HepG2 (cell line): ENCODE measurements around the gene TBC1D22A. TPM values are rescaled to one million over a fixed set of nuclear protein-coding genes. Genes with fewer than 3 reads are reported as not detected.

Experiments
- AGO2 ChIP-seq: fragments of 200-400 bp; formaldehyde crosslinking; optimal IDR thresholded peaks from 2 replicates; pipeline ENCODE3; 2017; ENCODE audit warnings: mild to moderate bottlenecking, low read depth, low read length, moderate library complexity
- BCL3 ChIP-seq: sonication (generic); formaldehyde crosslinking; IDR thresholded peaks from 2 replicates; pipeline ENCODE4 v1.5.1; 2020; ENCODE audit warnings: mild to moderate bottlenecking, missing genetic modification reagents, moderate library complexity
- BORCS8-MEF2B ChIP-seq: sonication (generic); formaldehyde crosslinking; IDR thresholded peaks from 2 replicates; pipeline ENCODE4 v1.8.0; 2022; ENCODE audit warnings: mild to moderate bottlenecking, missing genetic modification reagents
- HDAC6 ChIP-seq: fragments of 200-600 bp; sonication (generic); IDR thresholded peaks from 2 replicates; pipeline ENCODE4 v1.7.0; 2017; ENCODE audit warnings: mild to moderate bottlenecking, antibody characterized with exemption, low read length, low read depth
- HOXA7 ChIP-seq: sonication (generic); formaldehyde crosslinking; IDR thresholded peaks from 2 replicates; pipeline ENCODE4 v1.8.1; 2022; ENCODE audit warnings: mild to moderate bottlenecking, missing genetic modification reagents, moderate library complexity
- JARID2 ChIP-seq: sonication (generic); formaldehyde crosslinking; IDR thresholded peaks from 2 replicates; pipeline ENCODE4 v1.8.1; 2023; ENCODE audit warnings: missing genetic modification reagents, inconsistent platforms; ENCODE audit not compliant: insufficient replicate concordance
- MBNL3 ChIP-seq: fragments of 250-450 bp; sonication (Bioruptor Pico); conservative IDR thresholded peaks from 2 replicates; pipeline ENCODE4 v1.8.0; 2022; ENCODE audit warnings: mild to moderate bottlenecking, inconsistent platforms
- MIXL1 ChIP-seq: IDR thresholded peaks from 2 replicates; pipeline ENCODE4 v1.6.1; 2016
- MTF1 ChIP-seq: sonication (generic); formaldehyde crosslinking; IDR thresholded peaks from 2 replicates; pipeline ENCODE4 v1.5.0; 2020; ENCODE audit warnings: missing genetic modification reagents
- SIN3A ChIP-seq: IDR thresholded peaks from 2 replicates; pipeline ENCODE4 v1.6.1; 2011; ENCODE audit warnings: low read depth, mild to moderate bottlenecking, control low read depth, low read length, borderline replicate concordance
- SKIL ChIP-seq: sonication (generic); formaldehyde crosslinking; IDR thresholded peaks from 2 replicates; pipeline ENCODE4 v1.8.0; 2022; ENCODE audit warnings: missing genetic modification reagents, mild to moderate bottlenecking, moderate library complexity, borderline replicate concordance
- TBX3 ChIP-seq: fragments of 450-650 bp; IDR thresholded peaks from 2 replicates; pipeline ENCODE4 v1.6.1; 2017; ENCODE audit warnings: antibody characterized with exemption, mild to moderate bottlenecking, inconsistent platforms, borderline replicate concordance
- TRIM24 ChIP-seq: sonication (generic); formaldehyde crosslinking; IDR thresholded peaks from 2 replicates; pipeline ENCODE4 v1.8.0; 2022; ENCODE audit warnings: mild to moderate bottlenecking, missing genetic modification reagents
- ZMAT5 ChIP-seq: sonication (generic); formaldehyde crosslinking; IDR thresholded peaks from 2 replicates; pipeline ENCODE4 v1.5.0; 2020; ENCODE audit warnings: mild to moderate bottlenecking, low read depth, missing genetic modification reagents, borderline replicate concordance
- ZNF142 ChIP-seq: sonication (generic); formaldehyde crosslinking; IDR thresholded peaks from 2 replicates; pipeline ENCODE4 v1.4.0; 2020; ENCODE audit warnings: missing genetic modification reagents
- ZNF546 ChIP-seq: sonication (generic); formaldehyde crosslinking; conservative IDR thresholded peaks from 2 replicates; pipeline ENCODE4 v1.8.1; 2023; ENCODE audit warnings: mild to moderate bottlenecking, missing genetic modification reagents
- ZNF574 ChIP-seq: sonication (generic); formaldehyde crosslinking; IDR thresholded peaks from 2 replicates; pipeline ENCODE4 v1.4.0; 2020; ENCODE audit warnings: missing genetic modification reagents
- polyA plus RNA-seq, 8 experiments: library from polyadenylated mRNA; depleted of rRNA in 3 of 8; stranded (reverse) in 7 of 8; unstranded in 1 of 8; fragments of >200 nt; fragmentation: Illumina TruSeq in 4 of 8; extraction: Trizol in 4 of 8; gene quantifications; 2 replicates each; pipeline versions ENCODE4 v1.2.1 to v1.2.3, GENCODE V29; 2011 to 2016; ENCODE audit warnings: low read depth in 4 of 8, missing spikeins in 1 of 8, mixed read lengths in 1 of 8; ENCODE audit not compliant: insufficient read depth in 1 of 8
- total RNA-seq, 5 experiments: library from RNA; depleted of rRNA; stranded (reverse); fragments of >200 nt; fragmentation: Illumina TruSeq; extraction: Trizol; gene quantifications; 2 replicates each; pipeline ENCODE4 v1.2.3, GENCODE V29; 2016; ENCODE audit warnings: low read depth in 1 of 5

TBC1D22A gene
- total and polyA plus RNA-seq, 2 of the 13 experiments (the other 11 are each of a cell fraction or from before 2014, with no cell fraction given) = 17.3 to 18.0 TPM

GRCh38 chr22:46737976-46738646, 24.3 kb upstream of the TBC1D22A start, which contains the start of gene CERK (continued):
- TF ChIP-seq JARID2 (CRISPR knock-in tag) (no peak), ZNF546 (CRISPR knock-in tag) (0 out of 2 replicates have a peak, but pooled peaks have one; percentile 68), ZNF142 (no peak), HDAC6 (no peak), HOXA7 (CRISPR knock-in tag) (no peak), MBNL3 (CRISPR knock-in tag) (no peak), MTF1 (CRISPR knock-in tag) (no peak), ZNF574 (CRISPR knock-in tag) (peak; percentile 25; the same call in 1 of the 2 replicates), BCL3 (CRISPR knock-in tag) (no peak), BORCS8-MEF2B (CRISPR knock-in tag) (no peak; the same call in 1 of the 2 replicates), MIXL1 (CRISPR knock-in tag) (no peak), TBX3 (no peak), TRIM24 (no peak), SIN3A (peak; percentile 61; the same call in 1 of the 2 replicates), ZMAT5 (CRISPR knock-in tag) (no peak), SKIL (CRISPR knock-in tag) (no peak), AGO2 (no peak)
